Measurements from ENCODE around the gene DYRK1A. TPM values are rescaled to one million over a fixed set of nuclear protein-coding genes. Genes with fewer than 3 reads are reported as not detected.
"Not testable (repeated sequence)": the region's sequence is repeated elsewhere in the genome, so short reads cannot be mapped to it uniquely, and the experiment has no call there.

Gene DYRK1A
- total RNA-seq, result 66.5 and 68.1 TPM in 2 replicates

DNA sequence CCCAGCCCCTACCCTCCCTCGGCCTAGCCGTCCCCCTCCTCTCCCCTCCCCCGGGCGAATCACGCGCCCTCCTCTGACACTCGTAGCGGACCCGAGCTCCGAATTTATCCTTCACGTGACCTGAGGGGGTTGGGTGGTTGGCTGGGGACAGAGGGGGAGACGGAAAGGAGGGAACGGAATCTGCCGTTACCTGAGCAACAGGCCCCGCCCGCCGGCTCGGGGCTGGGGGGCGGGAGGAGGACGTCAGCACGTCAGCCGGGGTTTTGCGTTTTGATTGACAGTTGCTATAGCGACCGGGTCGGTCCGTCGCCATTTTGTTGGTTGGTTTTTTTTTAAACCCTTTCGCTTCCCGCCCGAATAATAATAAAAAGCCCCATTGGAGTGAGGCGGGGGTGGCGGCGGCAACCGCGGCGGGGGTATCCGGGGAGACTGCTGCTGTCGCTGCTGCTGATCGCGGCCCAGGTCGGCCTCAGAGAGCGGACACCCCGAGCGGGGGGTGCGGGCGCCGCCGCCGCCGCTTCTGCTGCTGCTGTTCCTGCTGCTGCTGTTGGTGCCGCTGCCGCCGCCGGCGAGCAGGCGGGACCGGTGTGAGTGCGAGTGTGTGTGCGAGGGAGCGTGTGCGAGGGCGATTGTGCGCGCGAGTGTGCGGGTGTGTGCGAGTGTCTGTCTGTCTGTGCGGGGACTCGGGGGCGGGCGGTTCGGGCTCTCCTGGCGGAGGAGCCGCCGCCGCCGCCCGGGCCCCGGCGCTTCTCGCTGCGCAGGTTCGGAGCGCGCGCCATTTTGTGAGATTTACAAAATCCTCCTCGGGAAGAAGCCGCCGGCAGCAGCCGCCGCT is at the start of gene DYRK1A:
DYRK1A (plus strand) TSS at position 292 of the 835 bp plus-strand sequence. CDS start 53,602 bp downstream, outside the sequence.
- peak within 1 kb of the TSS; percentile 98 for H3K4me3 Mint-ChIP-seq
- DNase-seq (ENCODE audit: low spot score), result peak; percentile 97
- intact Hi-C loops (cut with micrococcal nuclease), result loop anchor here (1.0 to 5.0 kb wide), 10 partner anchors 69 to 1816 kb away; partner anchors contain the start of genes DOP1B, PIGP, PSMG1 and TTC3
- peak within 1 kb of the TSS; percentile 99 for H3K27ac Mint-ChIP-seq
- H3K9me3 Mint-ChIP-seq, result no peaks in the 10 kb centered on the region
- peaks cover 4% of the 10 kb centered on the region for H3K36me3 Mint-ChIP-seq (ENCODE audit: low read depth)
- H3K4me1 Mint-ChIP-seq (ENCODE audit: low read depth), result peaks cover 44% of the 10 kb centered on the region
- peaks cover 2% of the 10 kb centered on the region for H3K27me3 Mint-ChIP-seq (ENCODE audit: insufficient read depth)

GRCh38 chr21:37319551-37319950 is 47.0 kb upstream of the DYRK1A start:
- no peak overlapping the region for H3K27ac Mint-ChIP-seq
- no peaks in the 10 kb centered on the region for H3K36me3 Mint-ChIP-seq (ENCODE audit: low read depth)
- H3K4me1 Mint-ChIP-seq (ENCODE audit: low read depth), result no peaks in the 10 kb centered on the region
- no peak for DNase-seq (ENCODE audit: low spot score)
- H3K27me3 Mint-ChIP-seq (ENCODE audit: insufficient read depth), result peaks cover 15% of the 10 kb centered on the region
- no peak overlapping the region for H3K4me3 Mint-ChIP-seq
- intact Hi-C loops (cut with micrococcal nuclease), result no loop called here
- H3K9me3 Mint-ChIP-seq, result peaks cover 23% of the 10 kb centered on the region

DNA sequence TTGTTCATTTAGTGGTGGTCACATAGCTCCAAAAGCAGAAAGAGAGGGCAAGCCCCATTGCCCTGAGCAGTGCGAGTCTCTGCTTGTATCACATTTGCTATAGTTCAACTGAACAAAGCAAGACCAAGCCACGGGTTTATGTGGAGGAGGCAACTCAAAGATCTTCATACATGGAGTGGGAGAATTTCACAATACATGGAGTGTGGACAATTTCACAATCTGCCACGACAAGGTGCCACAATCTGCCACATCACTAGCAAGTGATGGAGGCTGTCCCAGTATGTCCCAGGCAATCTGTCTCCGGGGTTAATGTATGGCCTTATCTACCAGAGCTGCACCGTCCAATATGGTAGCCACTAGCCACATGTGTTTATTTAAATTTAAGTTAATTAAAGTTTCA is 44.5 kb upstream of the DYRK1A start:
- intact Hi-C loops (cut with micrococcal nuclease), result no loop called here
- Mint-ChIP-seq H3K9me3 (peaks cover 17% of the 10 kb centered on the region), H3K36me3 (ENCODE audit: low read depth) (no peaks in the 10 kb centered on the region), H3K27ac (no peak overlapping the region), H3K27me3 (ENCODE audit: insufficient read depth) (peaks cover 15% of the 10 kb centered on the region), H3K4me1 (ENCODE audit: low read depth) (no peaks in the 10 kb centered on the region), H3K4me3 (no peak overlapping the region)
- DNase-seq (ENCODE audit: low spot score), result no peak

- Mint-ChIP-seq H3K27ac (no peak overlapping the region), H3K9me3 (peaks cover 12% of the 10 kb centered on the region), H3K4me1 (ENCODE audit: low read depth) (no peaks in the 10 kb centered on the region), H3K36me3 (ENCODE audit: low read depth) (no peaks in the 10 kb centered on the region), H3K4me3 (no peak overlapping the region), H3K27me3 (ENCODE audit: insufficient read depth) (peaks cover 15% of the 10 kb centered on the region)
- DNase-seq (ENCODE audit: low spot score), result no peak
- intact Hi-C loops (cut with micrococcal nuclease), result no loop called here
Measured at GRCh38 chr21:37324558-37324957, 42.0 kb upstream of the DYRK1A start.

DNA sequence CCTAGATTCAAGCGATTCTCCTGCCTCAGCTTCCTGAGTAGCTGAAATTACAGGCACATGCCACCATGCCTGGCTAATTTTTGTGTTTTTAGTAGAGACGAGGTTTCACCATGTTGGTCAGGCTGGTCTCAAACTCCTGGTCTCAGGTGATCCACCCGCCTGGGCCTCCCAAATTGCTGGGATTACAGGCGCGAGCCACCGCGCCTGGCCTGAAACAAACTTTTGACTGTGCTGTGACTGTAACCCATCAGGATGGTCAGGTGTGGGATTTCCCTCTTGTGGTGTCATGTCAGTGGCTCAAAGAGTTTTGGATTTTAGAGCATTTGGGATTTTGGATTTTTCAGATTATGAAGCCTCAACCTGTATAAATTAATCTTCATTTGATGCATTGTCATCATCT is 38.4 kb upstream of the DYRK1A start:
- H3K27me3 Mint-ChIP-seq (ENCODE audit: insufficient read depth); H3K4me3 Mint-ChIP-seq; DNase-seq (ENCODE audit: low spot score); H3K27ac Mint-ChIP-seq; H3K9me3 Mint-ChIP-seq; intact Hi-C loops (cut with micrococcal nuclease); H3K4me1 Mint-ChIP-seq (ENCODE audit: low read depth); H3K36me3 Mint-ChIP-seq (ENCODE audit: low read depth): not testable (repeated sequence)

DNA sequence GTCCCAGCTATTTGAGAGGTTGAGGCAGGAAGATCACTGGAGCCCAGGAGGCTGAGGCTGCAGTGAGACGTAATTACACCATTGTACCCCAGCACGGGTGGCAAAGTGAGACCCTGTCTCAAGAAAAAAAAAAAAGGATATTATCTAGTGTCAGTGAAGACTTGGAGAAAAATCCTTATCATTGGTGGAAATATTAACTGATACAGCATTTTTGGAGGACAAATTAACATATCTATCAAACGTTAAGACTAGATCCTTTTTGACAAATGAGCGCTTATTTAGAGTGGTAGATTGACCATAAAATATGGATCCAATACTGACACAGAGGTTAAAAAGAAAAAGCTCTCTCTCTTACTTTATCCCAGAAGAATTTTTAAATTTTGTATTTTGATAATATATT is 35.2 kb upstream of the DYRK1A start:
- no peaks in the 10 kb centered on the region for H3K9me3 Mint-ChIP-seq
- H3K4me3 Mint-ChIP-seq, result no peak overlapping the region
- H3K27me3 Mint-ChIP-seq (ENCODE audit: insufficient read depth), result peaks cover 9% of the 10 kb centered on the region
- H3K4me1 Mint-ChIP-seq (ENCODE audit: low read depth), result peaks cover 5% of the 10 kb centered on the region
- H3K27ac Mint-ChIP-seq, result no peak overlapping the region
- intact Hi-C loops (cut with micrococcal nuclease), result no loop called here
- DNase-seq (ENCODE audit: low spot score), result no peak
- H3K36me3 Mint-ChIP-seq (ENCODE audit: low read depth), result no peaks in the 10 kb centered on the region

DNA sequence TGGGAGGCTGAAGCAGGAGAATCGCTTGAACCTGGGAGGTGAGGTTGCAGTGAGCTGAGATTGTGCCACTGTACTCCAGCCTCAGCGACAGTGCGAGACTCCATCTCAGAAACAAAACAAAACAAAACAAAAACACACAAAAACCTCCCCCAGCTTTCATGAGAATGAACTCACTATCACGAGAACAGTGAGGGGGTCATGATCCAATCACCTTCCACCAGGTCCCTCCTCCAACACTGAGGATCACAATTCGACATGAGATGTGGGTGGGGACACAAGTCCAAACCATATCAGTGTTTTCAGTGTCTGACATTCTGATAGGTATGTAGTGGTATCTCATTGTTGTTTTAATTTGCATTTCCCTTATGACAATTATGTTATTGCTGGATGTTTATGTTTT is 31.5 kb upstream of the DYRK1A start:
- no peaks in the 10 kb centered on the region for H3K9me3 Mint-ChIP-seq
- no peak overlapping the region for H3K27ac Mint-ChIP-seq
- peaks cover 9% of the 10 kb centered on the region for H3K27me3 Mint-ChIP-seq (ENCODE audit: insufficient read depth)
- H3K4me1 Mint-ChIP-seq (ENCODE audit: low read depth), result peaks cover 5% of the 10 kb centered on the region
- no peak for DNase-seq (ENCODE audit: low spot score)
- H3K36me3 Mint-ChIP-seq (ENCODE audit: low read depth), result no peaks in the 10 kb centered on the region
- H3K4me3 Mint-ChIP-seq, result no peak overlapping the region
- intact Hi-C loops (cut with micrococcal nuclease), result no loop called here

- Mint-ChIP-seq H3K27ac (no peak overlapping the region), H3K9me3 (peaks cover 6% of the 10 kb centered on the region), H3K4me1 (ENCODE audit: low read depth) (peaks cover 5% of the 10 kb centered on the region), H3K4me3 (no peak overlapping the region), H3K36me3 (ENCODE audit: low read depth) (no peaks in the 10 kb centered on the region), H3K27me3 (ENCODE audit: insufficient read depth) (peaks cover 11% of the 10 kb centered on the region)
- no peak for DNase-seq (ENCODE audit: low spot score)
- intact Hi-C loops (cut with micrococcal nuclease), result no loop called here
Measured at GRCh38 chr21:37337179-37337578, 29.4 kb upstream of the DYRK1A start.

GRCh38 chr21:37337831-37338230 is 28.7 kb upstream of the DYRK1A start:
- Mint-ChIP-seq H3K27ac (no peak overlapping the region), H3K4me3 (no peak overlapping the region)

GRCh38 chr21:37338671-37339551 is 27.7 kb upstream of the DYRK1A start:
- H3K4me1 Mint-ChIP-seq (ENCODE audit: low read depth), result peaks cover 5% of the 10 kb centered on the region
- H3K9me3 Mint-ChIP-seq, result peaks cover 8% of the 10 kb centered on the region
- H3K27me3 Mint-ChIP-seq (ENCODE audit: insufficient read depth), result peaks cover 9% of the 10 kb centered on the region
- H3K36me3 Mint-ChIP-seq (ENCODE audit: low read depth), result no peaks in the 10 kb centered on the region
- H3K27ac Mint-ChIP-seq, result no peak overlapping the region
- intact Hi-C loops (cut with micrococcal nuclease), result no loop called here
- no peak overlapping the region for H3K4me3 Mint-ChIP-seq
- no peak for DNase-seq (ENCODE audit: low spot score)

More at GRCh38 chr21:37337831-37338230, 28.7 kb upstream of the DYRK1A start:
- H3K4me1 Mint-ChIP-seq (ENCODE audit: low read depth), result peaks cover 5% of the 10 kb centered on the region
- DNase-seq (ENCODE audit: low spot score), result no peak
- H3K27me3 Mint-ChIP-seq (ENCODE audit: insufficient read depth), result peaks cover 9% of the 10 kb centered on the region
- intact Hi-C loops (cut with micrococcal nuclease), result no loop called here
- H3K9me3 Mint-ChIP-seq, result peaks cover 8% of the 10 kb centered on the region
- H3K36me3 Mint-ChIP-seq (ENCODE audit: low read depth), result no peaks in the 10 kb centered on the region

GRCh38 chr21:37339552-37339939 is 27.0 kb upstream of the DYRK1A start:
- Mint-ChIP-seq H3K27ac (no peak overlapping the region), H3K9me3 (peaks cover 8% of the 10 kb centered on the region), H3K27me3 (ENCODE audit: insufficient read depth) (peaks cover 9% of the 10 kb centered on the region), H3K4me3 (no peak overlapping the region), H3K36me3 (ENCODE audit: low read depth) (no peaks in the 10 kb centered on the region), H3K4me1 (ENCODE audit: low read depth) (peaks cover 5% of the 10 kb centered on the region)
- intact Hi-C loops (cut with micrococcal nuclease), result no loop called here
- DNase-seq (ENCODE audit: low spot score), result no peak

- Mint-ChIP-seq H3K4me3 (no peak overlapping the region), H3K9me3 (peaks cover 8% of the 10 kb centered on the region), H3K27ac (no peak overlapping the region), H3K36me3 (ENCODE audit: low read depth) (no peaks in the 10 kb centered on the region), H3K27me3 (ENCODE audit: insufficient read depth) (peaks cover 9% of the 10 kb centered on the region), H3K4me1 (ENCODE audit: low read depth) (no peaks in the 10 kb centered on the region)
- intact Hi-C loops (cut with micrococcal nuclease), result no loop called here
- DNase-seq (ENCODE audit: low spot score), result no peak
Measured at GRCh38 chr21:37341254-37341960, 25.2 kb upstream of the DYRK1A start.
